NB4 (cell line): ENCODE results near the gene KCNJ12.
"Not testable (repeated sequence)": the region's sequence is repeated elsewhere in the genome, so short reads cannot be mapped to it uniquely, and the experiment has no call there.

Experiments
- CTCF ChIP-seq: IDR thresholded peaks from one replicate; pipeline ENCODE4 v1.5.1; 2012; ENCODE audit warnings: low read depth, low read length
- POLR2A ChIP-seq: IDR thresholded peaks from 2 replicates; pipeline ENCODE4 v1.6.1; 2011; ENCODE audit warnings: mild to moderate bottlenecking; ENCODE audit not compliant: insufficient read length; ENCODE audit errors: extremely low read depth

GRCh38 chr17:21454006-21454405, 77.8 kb downstream of the KCNJ12 start:
- not testable (repeated sequence) for TF ChIP-seq CTCF, POLR2A
